A549 treated with Mapracorat at 1 μM for 4 hours (cell line): ENCODE measurements around the gene HELB. TPM values are rescaled to one million over a fixed set of nuclear protein-coding genes. Genes with fewer than 3 reads are reported as not detected.

Source experiments
- total RNA-seq: library from RNA; stranded (reverse); fragments of 200-300 nt; extraction: Qiagen RNA extraction; gene quantifications from 5 replicates; pipeline ENCODE4 v1.2.3, GENCODE V29; 2022

The HELB gene
- 0.80 to 1.4 TPM (median 1.3 TPM) in 5 replicates for total RNA-seq

DNA sequence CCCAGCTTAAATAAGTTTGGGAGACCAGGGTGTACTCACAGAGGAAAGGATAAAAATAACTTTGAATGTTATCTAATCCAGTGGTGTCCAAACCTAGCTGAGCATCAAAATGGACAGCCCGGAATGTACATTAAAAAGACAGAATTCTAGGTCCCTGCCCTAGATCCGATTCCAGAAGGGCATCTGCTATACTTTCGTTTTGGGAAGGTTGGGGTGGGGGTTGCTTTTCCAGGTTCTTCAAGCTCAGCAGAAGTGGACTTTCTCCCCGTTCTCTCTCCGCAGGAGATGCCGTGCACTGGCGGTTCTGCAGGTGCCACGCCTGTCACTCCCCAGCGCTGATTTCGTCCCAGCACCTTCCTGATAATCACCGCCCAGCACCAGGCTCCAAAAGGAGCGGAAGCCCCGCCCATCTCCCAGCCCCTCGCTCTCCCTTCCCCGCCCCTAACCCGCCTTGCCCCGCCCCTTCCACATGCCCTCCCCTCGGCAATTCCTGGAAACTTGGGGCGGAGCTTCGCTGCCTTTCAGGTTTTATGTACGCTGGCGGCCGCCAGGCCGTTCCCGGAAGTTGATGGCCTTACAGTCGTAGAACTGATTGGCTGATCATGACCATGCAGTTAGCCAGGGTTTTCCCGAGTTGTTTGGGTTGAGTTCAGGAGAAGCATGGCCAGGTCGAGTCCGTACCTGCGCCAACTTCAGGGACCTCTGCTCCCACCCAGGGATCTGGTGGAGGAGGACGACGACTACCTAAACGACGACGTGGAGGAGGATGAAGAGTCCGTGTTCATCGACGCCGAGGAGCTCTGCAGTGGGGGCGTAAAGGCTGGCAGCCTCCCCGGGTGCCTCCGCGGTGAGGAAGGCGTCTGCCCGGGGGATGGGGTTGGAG is at the start of gene HELB:
TSS of gene HELB (plus strand) at position 550 of the 883 bp plus-strand sequence. CDS start at position 661, 111 bp downstream.

Other genes with a start within 250 kb of the HELB start
- 50.5 to 61.2 TPM (median 52.9 TPM) in 5 replicates for gene LLPH, start 171.7 kb upstream of the HELB start, total RNA-seq
- 48.1 to 54.9 TPM (median 50.6 TPM) in 5 replicates for gene TMBIM4, start 132.5 kb upstream of the HELB start, total RNA-seq
- gene IRAK3, start 113.3 kb upstream of the HELB start, total RNA-seq, result 0.91 to 1.1 TPM (median 0.95 TPM) in 5 replicates